NCI-H774 (cell line): ENCODE measurements around the gene ZNF586.
"Not testable (repeated sequence)": the region's sequence is repeated elsewhere in the genome, so short reads cannot be mapped to it uniquely, and the experiment has no call there.

ENCODE experiments used
- DNase-seq: peaks from one replicate; lab custom pipeline; 2025; lab: John Stamatoyannopoulos, UW

ZNF586 gene

DNA sequence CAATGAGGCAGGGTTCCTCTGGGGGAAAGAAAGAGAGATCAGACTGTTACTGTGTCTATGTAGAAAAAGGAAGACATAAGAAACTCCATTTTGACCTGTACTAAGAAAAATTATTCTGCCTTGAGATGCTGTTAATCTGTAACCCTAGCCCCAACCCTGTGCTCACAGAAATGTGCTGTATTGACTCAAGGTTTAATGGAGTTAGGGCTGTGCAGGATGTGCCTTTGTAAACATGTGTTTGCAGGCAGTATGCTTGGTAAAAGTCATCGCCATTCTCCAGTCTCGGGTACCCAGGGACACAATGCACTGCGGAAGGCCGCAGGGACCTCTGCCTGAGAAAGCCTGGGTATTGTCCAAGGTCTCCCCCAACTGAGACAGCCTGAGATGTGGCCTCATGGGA is 54.1 kb downstream of the ZNF586 start:
- not testable (repeated sequence) for DNase-seq

DNA sequence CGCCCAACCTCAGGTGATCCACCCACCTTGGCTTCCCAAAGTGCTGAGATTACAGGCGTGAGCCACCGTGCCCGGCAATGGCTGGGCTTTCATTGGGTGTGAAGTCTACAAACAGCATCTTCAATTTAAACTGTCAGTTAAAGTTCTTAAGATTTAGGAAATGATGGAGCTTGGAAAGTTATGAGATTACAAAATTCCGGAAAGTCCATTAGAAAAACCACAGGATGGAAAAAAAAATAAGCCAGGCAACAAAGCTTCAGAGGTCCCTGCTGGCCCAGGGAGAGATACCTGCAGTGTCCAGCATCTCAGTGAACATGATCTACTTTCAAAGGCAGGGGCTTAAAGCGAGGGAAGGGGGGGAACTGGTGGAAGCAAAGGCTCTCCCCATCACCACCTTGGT is 56.0 kb downstream of the ZNF586 start:
- DNase-seq = no peak

DNA sequence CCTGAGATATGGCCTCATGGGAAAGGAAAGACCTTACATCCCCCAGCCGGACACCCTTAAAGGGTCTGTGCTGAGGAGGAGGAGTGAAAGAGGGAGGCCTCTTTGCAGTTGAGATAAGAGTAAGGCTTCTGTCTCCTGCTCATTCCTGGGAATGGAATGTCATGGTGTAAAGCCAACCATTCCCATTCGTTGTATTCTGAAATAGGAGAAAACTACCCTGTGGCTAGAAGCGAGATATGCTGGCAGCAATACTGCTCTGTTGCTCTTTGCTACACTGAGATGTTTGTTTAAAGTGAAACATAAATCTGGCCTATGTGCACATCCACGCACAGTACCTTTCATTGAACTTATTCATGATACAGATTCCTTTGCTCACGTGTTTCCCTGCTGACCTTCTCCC is 59.8 kb downstream of the ZNF586 start:
- DNase-seq = no peak

DNA sequence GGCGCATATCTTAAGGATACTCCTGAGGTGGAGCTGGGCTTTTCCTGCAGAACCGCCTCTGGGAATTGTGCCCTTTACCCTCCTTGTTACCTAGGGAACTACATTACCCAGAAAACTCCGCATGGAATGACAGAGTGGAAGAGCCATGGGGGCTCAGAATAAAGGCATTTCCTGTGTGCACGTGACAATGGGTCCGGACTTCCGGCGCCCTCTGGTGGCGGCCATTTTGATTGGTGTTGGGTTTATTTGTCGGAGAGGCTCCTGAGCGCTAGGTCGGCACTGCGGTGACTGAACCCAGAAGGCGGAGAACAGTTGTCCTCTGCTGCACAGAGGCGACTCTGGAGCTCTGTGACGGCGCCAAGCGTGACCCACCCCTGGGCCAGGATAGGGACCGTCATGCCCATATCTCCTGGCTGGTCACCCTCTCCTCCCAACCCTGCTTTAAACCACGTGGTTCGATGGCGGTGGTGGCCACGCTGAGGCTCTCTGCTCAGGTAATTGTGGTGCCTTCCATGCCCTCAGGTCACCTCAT is 60.7 kb downstream of the ZNF586 start, which contains the start of gene ZNF587B:
ZNF587B (plus strand) TSS at position 229 of the 532 bp plus-strand sequence; CDS start at position 459, 230 bp downstream.
- no peak for DNase-seq
